HepG2 (cell line): Measurements from ENCODE around the gene PRKCE. TPM values are rescaled to one million over a fixed set of nuclear protein-coding genes. Genes with fewer than 3 reads are reported as not detected.

Experiments used
- ATAC-seq: fragments of 200-7000 bp; cut with Tn5 transposase; 3 replicates; pipeline ENCODE4 v1.9.1; 2020; ENCODE audit warnings: mild to moderate bottlenecking, moderate library complexity
- BruUV-seq: library from RNA; stranded (reverse); fragments of 400-500 nt; replicated peaks from 2 replicates; lab custom pipeline; 2021; lab: Mats Ljungman, UMichigan
- CTCF ChIA-PET: fragments of 300-600 bp; formaldehyde crosslinking; extraction: SDS; loops from one replicate; lab custom pipeline; 2021; ENCODE audit warnings: low total read pairs, inconsistent platforms, low intra/inter-chr PET ratio; lab: Yijun Ruan, JAX
- POLR2A ChIA-PET: fragments of 350-600 bp; sonication (Branson Sonifier 250); formaldehyde crosslinking; loops from one replicate; lab custom pipeline; 2020; ENCODE audit warnings: antibody characterized with exemption, inconsistent platforms; lab: Yijun Ruan, JAX
- DNase-seq: peaks from one replicate; pipeline ENCODE4 v3.0.0-alpha.2; 2015; ENCODE audit warnings: low spot score
- FAIRE-seq: peaks from 3 replicates; lab custom pipeline; 2011; peaks lifted over from hg19 to GRCh38; lab: Jason Lieb, UNC
- H2AFZ ChIP-seq: one replicate; pipeline ENCODE4 v1.6.1; 2011; ENCODE audit warnings: low read length, inconsistent platforms
- H3K27ac ChIP-seq: fragments of 300-600 bp; 3 replicates; pipeline ENCODE4 v1.8.0; 2011; ENCODE audit warnings: mixed run types, mild to moderate bottlenecking, mixed read lengths, low read length, inconsistent platforms; ENCODE audit not compliant: insufficient read depth; ENCODE audit errors: extremely low read length
- H3K27me3 ChIP-seq, 2 experiments: fragments of 200-600 bp in 1 of 2; 2 replicates in 1 of 2; 3 replicates in 1 of 2; pipeline versions ENCODE4 v1.6.0 to v1.8.0; 2011; ENCODE audit warnings: low read length in 2 of 2, mild to moderate bottlenecking in 2 of 2, moderate library complexity in 2 of 2, inconsistent platforms in 1 of 2; ENCODE audit not compliant: insufficient read depth in 2 of 2, control insufficient read depth in 1 of 2
- H3K36me3 ChIP-seq, 2 experiments: fragments of 200-600 bp in 1 of 2; replicated peaks in 1 of 2; 2 replicates in 1 of 2; 3 replicates in 1 of 2; pipeline versions ENCODE4 v1.5.1 to v1.8.0; 2011; ENCODE audit warnings: low read length in 2 of 2, inconsistent platforms in 1 of 2; ENCODE audit not compliant: insufficient read depth in 2 of 2, control insufficient read depth in 1 of 2
- H3K4me1 ChIP-seq: 2 replicates; pipeline ENCODE4 v1.5.1; 2012; ENCODE audit warnings: low read length, inconsistent platforms; ENCODE audit not compliant: insufficient read depth
- H3K4me2 ChIP-seq: 2 replicates; pipeline ENCODE4 v1.6.0; 2011; ENCODE audit warnings: low read depth, low read length, inconsistent platforms
- H3K4me3 ChIP-seq, 3 experiments: fragments of 200-600 bp in 1 of 3; sonication (generic), shearing (Covaris generic) in 1 of 3; replicated peaks in 1 of 3; 2 replicates each; pipeline ENCODE4 v1.5.1; 2011 to 2016; ENCODE audit warnings: low read length in 3 of 3, inconsistent platforms in 2 of 3, low read depth in 2 of 3, mild to moderate bottlenecking in 2 of 3, control low read depth in 1 of 3, mixed read lengths in 1 of 3; ENCODE audit not compliant: insufficient read depth in 1 of 3
- H3K79me2 ChIP-seq: one replicate; pipeline ENCODE4 v1.6.1; 2011; ENCODE audit warnings: low read length, inconsistent platforms; ENCODE audit not compliant: insufficient read depth
- H3K9ac ChIP-seq: 2 replicates; pipeline ENCODE4 v1.6.0; 2011; ENCODE audit warnings: mild to moderate bottlenecking, low read depth, low read length, inconsistent platforms; ENCODE audit not compliant: insufficient read depth
- H3K9me3 ChIP-seq: 2 replicates; pipeline ENCODE4 v1.5.1; 2012; ENCODE audit warnings: mild to moderate bottlenecking, low read length
- H4K20me1 ChIP-seq: 2 replicates; pipeline ENCODE4 v1.6.0; 2011; ENCODE audit warnings: inconsistent platforms, mild to moderate bottlenecking, low read length, moderate library complexity; ENCODE audit not compliant: insufficient read depth
- BCLAF1 ChIP-seq: fragments of 450-650 bp; IDR thresholded peaks from 2 replicates; pipeline ENCODE4 v1.6.1; 2017; ENCODE audit warnings: mild to moderate bottlenecking
- CCDC6 ChIP-seq: sonication (generic); formaldehyde crosslinking; IDR thresholded peaks from 2 replicates; pipeline ENCODE4 v1.8.1; 2022; ENCODE audit warnings: mild to moderate bottlenecking, missing genetic modification reagents, moderate library complexity
- HOXA7 ChIP-seq: sonication (generic); formaldehyde crosslinking; IDR thresholded peaks from 2 replicates; pipeline ENCODE4 v1.8.1; 2022; ENCODE audit warnings: mild to moderate bottlenecking, missing genetic modification reagents, moderate library complexity
- NR2C2 ChIP-seq: sonication (generic); formaldehyde crosslinking; IDR thresholded peaks from 2 replicates; pipeline ENCODE4 v1.4.0; 2020; ENCODE audit warnings: missing genetic modification reagents, mild to moderate bottlenecking, moderate library complexity, borderline replicate concordance
- SP140L ChIP-seq: sonication (generic); formaldehyde crosslinking; IDR thresholded peaks from 2 replicates; pipeline ENCODE4 v1.4.0; 2020; ENCODE audit warnings: missing genetic modification reagents, borderline replicate concordance
- ZBTB20 ChIP-seq: sonication (generic); formaldehyde crosslinking; IDR thresholded peaks from 2 replicates; pipeline ENCODE4 v1.8.1; 2023; ENCODE audit warnings: missing genetic modification reagents, low read depth, mild to moderate bottlenecking, borderline replicate concordance
- ZNF34 ChIP-seq: sonication (generic); formaldehyde crosslinking; IDR thresholded peaks from 2 replicates; pipeline ENCODE4 v1.4.0; 2020; ENCODE audit warnings: mild to moderate bottlenecking, missing genetic modification reagents, borderline replicate concordance
- ZNF550 ChIP-seq: sonication (generic); formaldehyde crosslinking; IDR thresholded peaks from 2 replicates; pipeline ENCODE4 v1.4.0; 2020; ENCODE audit warnings: mild to moderate bottlenecking, missing genetic modification reagents, borderline replicate concordance
- ZNF816 ChIP-seq: sonication (generic); formaldehyde crosslinking; IDR thresholded peaks from 2 replicates; pipeline ENCODE4 v1.8.0; 2022; ENCODE audit warnings: missing genetic modification reagents, mild to moderate bottlenecking, borderline replicate concordance
- WGBS: methylation state at CpG from one replicate; pipeline ENCODE4 v1.1.6; 2017; ENCODE audit warnings: low lambda C conversion rate; 5-methylcytosine and 5-hydroxymethylcytosine counted together
- in situ Hi-C: cut with HindIII; loops from 2 replicates; pipeline ENCODE4 v1.10.0; 2017; ENCODE audit warnings: low pct_unique_long_range_greater_than_20kb; ENCODE audit not compliant: extremely low pct_ligation_motif_present
- intact Hi-C: fragments of 100-400 bp; cut with micrococcal nuclease; formaldehyde crosslinking; loops from one replicate; pipeline ENCODE4 v1.10.0; 2022; ENCODE audit not compliant: unreplicated experiment
- polyA plus RNA-seq, 8 experiments: library from polyadenylated mRNA; depleted of rRNA in 3 of 8; stranded (reverse) in 7 of 8; unstranded in 1 of 8; fragments of >200 nt; fragmentation: Illumina TruSeq in 4 of 8; extraction: Trizol in 4 of 8; gene quantifications; 2 replicates each; pipeline versions ENCODE4 v1.2.1 to v1.2.3, GENCODE V29; 2011 to 2016; ENCODE audit warnings: low read depth in 4 of 8, missing spikeins in 1 of 8, mixed read lengths in 1 of 8; ENCODE audit not compliant: insufficient read depth in 1 of 8
- total RNA-seq, 5 experiments: library from RNA; depleted of rRNA; stranded (reverse); fragments of >200 nt; fragmentation: Illumina TruSeq; extraction: Trizol; gene quantifications; 2 replicates each; pipeline ENCODE4 v1.2.3, GENCODE V29; 2016; ENCODE audit warnings: low read depth in 1 of 5
- TF ChIP-seq, protein P1 (sequence below): sonication (generic); formaldehyde crosslinking; IDR thresholded peaks from 2 replicates; pipeline ENCODE4 v1.9.0; 2021; ENCODE audit warnings: missing genetic modification reagents, borderline replicate concordance
- TF ChIP-seq, protein P2 (sequence below): sonication (generic); formaldehyde crosslinking; IDR thresholded peaks from 2 replicates; pipeline ENCODE4 v1.4.0; 2020; ENCODE audit warnings: mild to moderate bottlenecking, missing genetic modification reagents
- TF ChIP-seq, protein P3 (sequence below): IDR thresholded peaks from 2 replicates; pipeline ENCODE4 v1.6.1; 2016; ENCODE audit warnings: low read depth

PRKCE gene
- total and polyA plus RNA-seq, 2 of the 13 experiments (the other 11 are each of a cell fraction or from before 2014, with no cell fraction given) = 1.0 to 3.9 TPM

GRCh38 chr2:45886171-45886663 lies 234.7 kb downstream of the PRKCE start:
- POLR2A ChIA-PET = no interaction called here
- FAIRE-seq = no peak

GRCh38 chr2:45888167-45888566 lies 236.7 kb downstream of the PRKCE start:
- Histone ChIP-seq H3K9me3 (no peaks in the 10 kb centered on the region), H3K27me3 (no peaks in the 10 kb centered on the region), H3K79me2 (no peaks in the 10 kb centered on the region), H3K36me3 (no peaks in the 10 kb centered on the region), H3K4me1 (peaks cover 6% of the 10 kb centered on the region; the same call in 1 of the 2 replicates), H4K20me1 (no peaks in the 10 kb centered on the region), H3K9ac (no peak overlapping the region), H3K4me2 (no peak overlapping the region), H3K27ac (no peak overlapping the region), H3K4me3 (no peak overlapping the region), H2AFZ (no peak overlapping the region)
- BruUV-seq = no TSS peak
- CTCF ChIA-PET = no interaction called here
- in situ Hi-C loops (no loop called here), intact Hi-C loops (no loop called here)
- DNase-seq (no peak), FAIRE-seq (no peak), ATAC-seq (no peak)
- POLR2A ChIA-PET = no interaction called here
- WGBS = 87% methylated on average over 3 of the region's 3 CpGs
- TF ChIP-seq ZNF816 (CRISPR knock-in tag) (no peak), CCDC6 (CRISPR knock-in tag) (no peak), BCLAF1 (no peak), HOXA7 (CRISPR knock-in tag) (no peak), ZNF34 (CRISPR knock-in tag) (no peak)
- TF ChIP-seq, protein P1, sequence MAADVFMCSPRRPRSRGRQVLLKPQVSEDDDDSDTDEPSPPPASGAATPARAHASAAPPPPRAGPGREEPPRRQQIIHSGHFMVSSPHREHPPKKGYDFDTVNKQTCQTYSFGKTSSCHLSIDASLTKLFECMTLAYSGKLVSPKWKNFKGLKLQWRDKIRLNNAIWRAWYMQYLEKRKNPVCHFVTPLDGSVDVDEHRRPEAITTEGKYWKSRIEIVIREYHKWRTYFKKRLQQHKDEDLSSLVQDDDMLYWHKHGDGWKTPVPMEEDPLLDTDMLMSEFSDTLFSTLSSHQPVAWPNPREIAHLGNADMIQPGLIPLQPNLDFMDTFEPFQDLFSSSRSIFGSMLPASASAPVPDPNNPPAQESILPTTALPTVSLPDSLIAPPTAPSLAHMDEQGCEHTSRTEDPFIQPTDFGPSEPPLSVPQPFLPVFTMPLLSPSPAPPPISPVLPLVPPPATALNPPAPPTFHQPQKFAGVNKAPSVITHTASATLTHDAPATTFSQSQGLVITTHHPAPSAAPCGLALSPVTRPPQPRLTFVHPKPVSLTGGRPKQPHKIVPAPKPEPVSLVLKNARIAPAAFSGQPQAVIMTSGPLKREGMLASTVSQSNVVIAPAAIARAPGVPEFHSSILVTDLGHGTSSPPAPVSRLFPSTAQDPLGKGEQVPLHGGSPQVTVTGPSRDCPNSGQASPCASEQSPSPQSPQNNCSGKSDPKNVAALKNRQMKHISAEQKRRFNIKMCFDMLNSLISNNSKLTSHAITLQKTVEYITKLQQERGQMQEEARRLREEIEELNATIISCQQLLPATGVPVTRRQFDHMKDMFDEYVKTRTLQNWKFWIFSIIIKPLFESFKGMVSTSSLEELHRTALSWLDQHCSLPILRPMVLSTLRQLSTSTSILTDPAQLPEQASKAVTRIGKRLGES = no peak

More at GRCh38 chr2:45886171-45886663, 234.7 kb downstream of the PRKCE start:
- no peaks in the 10 kb centered on the region for H3K79me2 ChIP-seq
- H2AFZ ChIP-seq = no peak overlapping the region
- H3K4me3 ChIP-seq = no peak overlapping the region
- H3K27me3 ChIP-seq = no peaks in the 10 kb centered on the region
- peaks cover 6% of the 10 kb centered on the region; the same call in 1 of the 2 replicates for H3K4me1 ChIP-seq
- H3K9me3 ChIP-seq = no peaks in the 10 kb centered on the region
- H3K27ac ChIP-seq = no peak overlapping the region
- H3K36me3 ChIP-seq = no peaks in the 10 kb centered on the region
- TF ChIP-seq ZNF550 (CRISPR knock-in tag) (no peak), ZBTB20 (CRISPR knock-in tag) (no peak), SP140L (no peak), NR2C2 (CRISPR knock-in tag) (no peak)
- TF ChIP-seq, protein P2, sequence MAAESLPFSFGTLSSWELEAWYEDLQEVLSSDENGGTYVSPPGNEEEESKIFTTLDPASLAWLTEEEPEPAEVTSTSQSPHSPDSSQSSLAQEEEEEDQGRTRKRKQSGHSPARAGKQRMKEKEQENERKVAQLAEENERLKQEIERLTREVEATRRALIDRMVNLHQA (CRISPR knock-in tag) = no peak
- TF ChIP-seq, protein P3, sequence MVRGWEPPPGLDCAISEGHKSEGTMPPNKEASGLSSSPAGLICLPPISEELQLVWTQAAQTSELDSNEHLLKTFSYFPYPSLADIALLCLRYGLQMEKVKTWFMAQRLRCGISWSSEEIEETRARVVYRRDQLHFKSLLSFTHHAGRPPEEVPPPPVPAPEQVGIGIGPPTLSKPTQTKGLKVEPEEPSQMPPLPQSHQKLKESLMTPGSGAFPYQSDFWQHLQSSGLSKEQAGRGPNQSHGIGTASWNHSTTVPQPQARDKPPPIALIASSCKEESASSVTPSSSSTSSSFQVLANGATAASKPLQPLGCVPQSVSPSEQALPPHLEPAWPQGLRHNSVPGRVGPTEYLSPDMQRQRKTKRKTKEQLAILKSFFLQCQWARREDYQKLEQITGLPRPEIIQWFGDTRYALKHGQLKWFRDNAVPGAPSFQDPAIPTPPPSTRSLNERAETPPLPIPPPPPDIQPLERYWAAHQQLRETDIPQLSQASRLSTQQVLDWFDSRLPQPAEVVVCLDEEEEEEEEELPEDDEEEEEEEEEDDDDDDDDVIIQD (CRISPR knock-in tag) = no peak
- TF ChIP-seq, all 625 proteins: peak for 0
- WGBS = 54% methylated on average over 3 of the region's 3 CpGs
- Histone ChIP-seq H4K20me1 (no peaks in the 10 kb centered on the region), H3K9ac (no peak overlapping the region), H3K4me2 (no peak overlapping the region)
- intact Hi-C loops (no loop called here), in situ Hi-C loops (no loop called here)
- ATAC-seq (no peak), DNase-seq (no peak)
- CTCF ChIA-PET = no interaction called here
- BruUV-seq = no TSS peak
